H1 (cell line): ENCODE results near the gene NOL4L. TPM values are rescaled to one million over a fixed set of nuclear protein-coding genes. Genes with fewer than 3 reads are reported as not detected.

Experiments
- CTCF ChIA-PET: fragments of 300-600 bp; sonication (Branson Sonifier 250); formaldehyde crosslinking; loops from one replicate; lab custom pipeline; 2021; ENCODE audit not compliant: partially characterized antibody; lab: Charles Lee
- POLR2A ChIA-PET: fragments of 300-600 bp; sonication (Branson Sonifier 250); formaldehyde crosslinking; loops from one replicate; lab custom pipeline; 2021; ENCODE audit warnings: inconsistent platforms; ENCODE audit not compliant: partially characterized antibody; lab: Charles Lee
- DNase-seq, 2 experiments: peaks; one replicate each; pipeline versions ENCODE4 v3.0.0 to v3.0.0-alpha.2; 2010 to 2022; ENCODE audit warnings: low spot score in 2 of 2, low read depth in 1 of 2, mixed read lengths in 1 of 2
- FAIRE-seq: peaks from 2 replicates; lab custom pipeline; 2011; peaks lifted over from hg19 to GRCh38; lab: Jason Lieb, UNC
- H2AFZ ChIP-seq: 2 replicates; pipeline ENCODE4 v1.8.1; 2012; ENCODE audit warnings: low read length, inconsistent platforms
- H2AK5ac ChIP-seq: 2 replicates; pipeline ENCODE4 v1.6.1; 2013; ENCODE audit warnings: low read depth, low read length
- H2BK120ac ChIP-seq: replicated peaks from 2 replicates; pipeline ENCODE3; 2013; ENCODE audit warnings: low read depth, low read length, inconsistent platforms
- H2BK12ac ChIP-seq: 2 replicates; pipeline ENCODE4 v1.6.1; 2013; ENCODE audit warnings: low read depth, low read length
- H2BK15ac ChIP-seq: 2 replicates; pipeline ENCODE4 v1.6.1; 2013; ENCODE audit warnings: low read length
- H2BK20ac ChIP-seq: 2 replicates; pipeline ENCODE4 v1.6.1; 2013; ENCODE audit warnings: low read length
- H2BK5ac ChIP-seq: 2 replicates; pipeline ENCODE4 v1.6.1; 2013; ENCODE audit warnings: low read depth, low read length
- H3K14ac ChIP-seq: 2 replicates; pipeline ENCODE4 v1.6.1; 2013; ENCODE audit warnings: inconsistent platforms; ENCODE audit not compliant: insufficient read length
- H3K18ac ChIP-seq: 2 replicates; pipeline ENCODE4 v1.6.1; 2013; ENCODE audit warnings: low read length; ENCODE audit errors: extremely low read depth
- H3K23ac ChIP-seq: 2 replicates; pipeline ENCODE4 v1.6.1; 2013; ENCODE audit warnings: inconsistent platforms; ENCODE audit not compliant: insufficient read length
- H3K23me2 ChIP-seq: 2 replicates; pipeline ENCODE4 v1.6.1; 2013; ENCODE audit warnings: low read depth, low read length
- H3K27ac ChIP-seq: 2 replicates; pipeline ENCODE4 v1.6.1; 2011; ENCODE audit warnings: low read depth, low read length, inconsistent platforms
- H3K27me3 ChIP-seq, 4 experiments: replicated peaks in 1 of 4; 1 replicate in 1 of 4; 2 replicates in 3 of 4; pipeline versions ENCODE4 v1.6.1 to v1.8.1; 2011 to 2013; ENCODE audit warnings: low read length in 3 of 4, mild to moderate bottlenecking in 3 of 4, inconsistent platforms in 2 of 4, mixed read lengths in 2 of 4, moderate library complexity in 1 of 4; ENCODE audit not compliant: control insufficient read depth in 3 of 4, insufficient read depth in 3 of 4; ENCODE audit errors: extremely low read depth in 1 of 4
- H3K36me3 ChIP-seq, 4 experiments: 2 replicates each; pipeline versions ENCODE4 v1.6.1 to v1.8.1; 2011 to 2013; ENCODE audit warnings: mild to moderate bottlenecking in 4 of 4, low read length in 3 of 4, moderate library complexity in 2 of 4, control low read depth in 1 of 4, inconsistent platforms in 1 of 4; ENCODE audit not compliant: insufficient read depth in 4 of 4, control insufficient read depth in 2 of 4
- H3K4ac ChIP-seq: replicated peaks from 2 replicates; pipeline ENCODE3; 2013; ENCODE audit warnings: low read length, low read depth, mixed read lengths, inconsistent platforms; ENCODE audit not compliant: insufficient read length
- H3K4me1 ChIP-seq, 4 experiments: replicated peaks in 1 of 4; 1 replicate in 1 of 4; 2 replicates in 3 of 4; pipeline versions ENCODE4 v1.6.1 to v1.8.1; 2011 to 2013; ENCODE audit warnings: low read length in 3 of 4, inconsistent platforms in 2 of 4, mixed read lengths in 1 of 4; ENCODE audit not compliant: insufficient read depth in 4 of 4, control insufficient read depth in 3 of 4
- H3K4me2 ChIP-seq, 2 experiments: 2 replicates each; pipeline versions ENCODE4 v1.6.1 to v1.8.1; 2011 to 2013; ENCODE audit warnings: low read depth in 2 of 2, low read length in 2 of 2, control low read depth in 1 of 2, inconsistent platforms in 1 of 2, mild to moderate bottlenecking in 1 of 2; ENCODE audit not compliant: insufficient read depth in 1 of 2
- H3K4me3 ChIP-seq, 4 experiments: fragments of 200-600, 300-600 bp in 1 of 4; sonication (generic), shearing (Covaris generic), sonication (Bioruptor Twin) in 1 of 4; 2 replicates each; pipeline versions ENCODE4 v1.5.1 to v1.8.1; 2011 to 2016; ENCODE audit warnings: low read length in 4 of 4, low read depth in 3 of 4, control low read depth in 2 of 4, inconsistent platforms in 2 of 4, mild to moderate bottlenecking in 2 of 4, mixed read lengths in 1 of 4, moderate library complexity in 1 of 4; ENCODE audit not compliant: insufficient read depth in 2 of 4; ENCODE audit errors: extremely low read depth in 1 of 4
- H3K56ac ChIP-seq: replicated peaks from 2 replicates; pipeline ENCODE3; 2013; ENCODE audit warnings: low read depth, mild to moderate bottlenecking, mixed read lengths, low read length, inconsistent platforms; ENCODE audit not compliant: insufficient read length
- H3K79me1 ChIP-seq: 2 replicates; pipeline ENCODE4 v1.6.1; 2013; ENCODE audit warnings: low read depth, low read length, control low read depth
- H3K79me2 ChIP-seq, 2 experiments: 2 replicates each; pipeline versions ENCODE4 v1.6.1 to v1.8.1; 2012 to 2013; ENCODE audit warnings: low read length in 2 of 2, mild to moderate bottlenecking in 2 of 2, inconsistent platforms in 1 of 2; ENCODE audit not compliant: insufficient read depth in 2 of 2, control insufficient read depth in 1 of 2
- H3K9ac ChIP-seq, 4 experiments: replicated peaks in 1 of 4; 1 replicate in 1 of 4; 2 replicates in 3 of 4; pipeline versions ENCODE4 v1.6.1 to v1.8.1; 2011 to 2013; ENCODE audit warnings: low read depth in 3 of 4, low read length in 3 of 4, control low read depth in 2 of 4, mild to moderate bottlenecking in 2 of 4, moderate library complexity in 2 of 4, inconsistent platforms in 1 of 4; ENCODE audit errors: extremely low read depth in 1 of 4
- H3K9me3 ChIP-seq, 2 experiments: 2 replicates each; pipeline versions ENCODE4 v1.6.1 to v1.8.1; 2012 to 2013; ENCODE audit warnings: mild to moderate bottlenecking in 2 of 2, moderate library complexity in 2 of 2, control low read depth in 1 of 2, inconsistent platforms in 1 of 2, low read depth in 1 of 2, low read length in 1 of 2, mixed read lengths in 1 of 2; ENCODE audit not compliant: insufficient read depth in 2 of 2
- H4K20me1 ChIP-seq, 2 experiments: replicated peaks in 1 of 2; 2 replicates each; pipeline versions ENCODE3 to v1.8.1; 2011 to 2013; ENCODE audit warnings: inconsistent platforms in 2 of 2, low read length in 2 of 2, mild to moderate bottlenecking in 1 of 2; ENCODE audit not compliant: insufficient read depth in 2 of 2, control insufficient read depth in 1 of 2
- H4K5ac ChIP-seq: 2 replicates; pipeline ENCODE4 v1.6.1; 2013; ENCODE audit warnings: low read length, low read depth, mixed read lengths, inconsistent platforms; ENCODE audit not compliant: insufficient read length
- H4K8ac ChIP-seq: 2 replicates; pipeline ENCODE4 v1.8.0; 2013; ENCODE audit warnings: mild to moderate bottlenecking, moderate library complexity, low read length, inconsistent platforms; ENCODE audit not compliant: insufficient read depth; ENCODE audit errors: extremely low read depth
- H4K91ac ChIP-seq: replicated peaks from 2 replicates; pipeline ENCODE3; 2013; ENCODE audit warnings: low read length, mixed read lengths, inconsistent platforms; ENCODE audit not compliant: insufficient read length
- ASH2L ChIP-seq: fragments of 200-600, 300-600 bp; sonication (generic); IDR thresholded peaks from one replicate; pipeline ENCODE4 v1.7.1; 2017; ENCODE audit warnings: low read length
- BACH1 ChIP-seq: IDR thresholded peaks from 2 replicates; pipeline ENCODE4 v1.6.1; 2012; ENCODE audit warnings: low read length, improper control_type of control experiment
- CEBPB ChIP-seq: IDR thresholded peaks from 2 replicates; pipeline ENCODE4 v1.6.1; 2012; ENCODE audit warnings: low read depth, low read length
- CHD1 ChIP-seq: IDR thresholded peaks from 2 replicates; pipeline ENCODE4 v1.6.1; 2012; ENCODE audit warnings: low read depth, low read length, improper control_type of control experiment
- GABPA ChIP-seq: IDR thresholded peaks from 2 replicates; pipeline ENCODE4 v1.6.1; 2011; ENCODE audit warnings: mild to moderate bottlenecking, low read length, moderate library complexity, borderline replicate concordance; ENCODE audit not compliant: insufficient read depth
- KDM4A ChIP-seq: IDR thresholded peaks from one replicate; pipeline ENCODE4 v1.7.1; 2012; ENCODE audit warnings: low read depth, mild to moderate bottlenecking, moderate library complexity, low read length, inconsistent platforms; ENCODE audit not compliant: severe bottlenecking
- POU5F1 ChIP-seq: IDR thresholded peaks from 2 replicates; pipeline ENCODE4 v1.6.1; 2011; ENCODE audit warnings: low read depth, mild to moderate bottlenecking, low read length, moderate library complexity
- RAD21 ChIP-seq, 2 experiments: IDR thresholded peaks in 1 of 2; conservative IDR thresholded peaks in 1 of 2; 2 replicates each; pipeline ENCODE4 v1.6.1; 2011; ENCODE audit warnings: low read depth in 2 of 2, low read length in 2 of 2, improper control_type of control experiment in 1 of 2, inconsistent platforms in 1 of 2, mild to moderate bottlenecking in 1 of 2, moderate library complexity in 1 of 2
- RBBP5 ChIP-seq: IDR thresholded peaks from 2 replicates; pipeline ENCODE4 v1.7.1; 2012; ENCODE audit warnings: low read depth, mild to moderate bottlenecking, inconsistent platforms, low read length, moderate library complexity, borderline replicate concordance
- SUZ12 ChIP-seq: fragments of 200-600 bp; sonication (generic); IDR thresholded peaks from 2 replicates; pipeline ENCODE4 v1.6.1; 2012; ENCODE audit warnings: mild to moderate bottlenecking, inconsistent platforms, low read length, moderate library complexity, mixed read lengths
- TCF12 ChIP-seq: IDR thresholded peaks from 2 replicates; pipeline ENCODE4 v1.6.1; 2011; ENCODE audit warnings: low read depth, mild to moderate bottlenecking, low read length
- TEAD4 ChIP-seq: IDR thresholded peaks from 2 replicates; pipeline ENCODE4 v1.6.1; 2012; ENCODE audit warnings: low read depth, low read length, inconsistent platforms, mixed read lengths
- USF2 ChIP-seq: IDR thresholded peaks from 2 replicates; pipeline ENCODE4 v1.6.1; 2011; ENCODE audit warnings: low read length, improper control_type of control experiment
- WGBS, 2 experiments: shearing (Covaris generic) in 1 of 2; methylation state at CpG; one replicate each; pipeline versions ENCODE4 v1.1.6 to v1.1.7; 2013 to 2015; ENCODE audit warnings: low lambda C conversion rate in 2 of 2, mixed read lengths in 2 of 2, inconsistent platforms in 1 of 2, low coverage in 1 of 2, missing lambda C conversion rate in 1 of 2; ENCODE audit not compliant: insufficient replicate concordance in 2 of 2, insufficient coverage in 1 of 2, insufficient read length in 1 of 2; ENCODE audit errors: extremely low coverage in 1 of 2, missing lambda C conversion rate in 1 of 2; 5-methylcytosine and 5-hydroxymethylcytosine counted together
- polyA plus RNA-seq, 7 experiments: library from polyadenylated mRNA; depleted of rRNA in 3 of 7; stranded (reverse) in 5 of 7; unstranded in 2 of 7; fragments of >200 nt in 5 of 7; fragments of 200-250 nt in 2 of 7; gene quantifications; 1 replicate in 5 of 7; 2 replicates in 1 of 7; 4 replicates in 1 of 7; pipeline versions ENCODE4 v1.2.1 to v1.2.3, GENCODE V29; 2011 to 2013; ENCODE audit warnings: missing spikeins in 2 of 7, mixed read lengths in 2 of 7
- total RNA-seq: library from RNA; stranded (reverse); fragmentation: NEBNext Ultra II Directional; extraction: Animal tissue kit (Norgen Biotek cat#: 25700); gene quantifications from 2 replicates; pipeline ENCODE4 v1.2.1, GENCODE V29; 2021

The NOL4L gene
- total and polyA plus RNA-seq, 2 of the 8 experiments (the other 6 are each of a cell fraction or from before 2014, with no cell fraction given), result 15.3 to 23.7 TPM

GRCh38 chr20:32559205-32559752 is 25.9 kb downstream of the NOL4L start:
- no peaks in the 10 kb centered on the region for H3K79me2 ChIP-seq
- no peak overlapping the region for H3K4me2 ChIP-seq
- H2BK20ac ChIP-seq, result no peak overlapping the region; the same call in 1 of the 2 replicates
- H2BK12ac ChIP-seq, result no peak overlapping the region
- no peak overlapping the region for H4K8ac ChIP-seq
- no peak overlapping the region for H2AFZ ChIP-seq
- no peaks in the 10 kb centered on the region for H3K27me3 ChIP-seq
- H3K9me3 ChIP-seq, result no peaks in the 10 kb centered on the region
- no peak overlapping the region for H3K9ac ChIP-seq
- FAIRE-seq, result no peak
- no peak overlapping the region for H3K23ac ChIP-seq
- TF ChIP-seq TCF12, result no peak
- no peak for TF ChIP-seq ASH2L
- TF ChIP-seq KDM4A, result no peak
- no peak for TF ChIP-seq GABPA
- no peak for TF ChIP-seq USF2
- TF ChIP-seq BACH1, result no peak
- no peak for TF ChIP-seq SUZ12
- TF ChIP-seq CHD1, result no peak
- TF ChIP-seq CEBPB, result no peak
- no peak for TF ChIP-seq RAD21 (IDR thresholded peaks at IDR 0.05 in 1 of 2, conservative IDR thresholded peaks at IDR 0.05 in 1 of 2; ENCODE audit: low read depth in 2 of 2, low read length in 2 of 2)
- no peak for TF ChIP-seq TEAD4
- TF ChIP-seq RBBP5, result no peak
- TF ChIP-seq POU5F1, result no peak
- H3K36me3 ChIP-seq, result no peaks in the 10 kb centered on the region
- no peak overlapping the region for H3K56ac ChIP-seq
- H2AK5ac ChIP-seq, result no peak overlapping the region
- CTCF ChIA-PET, result interaction anchor here (1.0 to 1.7 kb wide), 3 partner anchors 17 to 93 kb away, joined by 4 to 11 read pairs (median 4); no protein-coding TSS in a partner anchor
- H3K4me1 ChIP-seq, result peaks cover 3 to 27% (median 13%) of the 10 kb centered on the region in 4 experiments
- no peak overlapping the region for H2BK5ac ChIP-seq
- H2BK15ac ChIP-seq, result no peak overlapping the region
- H3K18ac ChIP-seq, result no peak overlapping the region
- no peak overlapping the region for H3K14ac ChIP-seq
- no peak overlapping the region for H3K4me3 ChIP-seq
- H4K91ac ChIP-seq, result no peak overlapping the region
- H3K27ac ChIP-seq, result no peak overlapping the region
- no peak overlapping the region for H3K4ac ChIP-seq
- H4K20me1 ChIP-seq, result peaks cover 3 to 5% of the 10 kb centered on the region in 2 experiments
- no peak for DNase-seq
- POLR2A ChIA-PET, result no interaction called here
- H2BK120ac ChIP-seq, result no peak overlapping the region
- 92% methylated on average over 7 of the region's 7 CpGs; no CpG with 5 or more reads in 1 of the 2 experiments for WGBS, 2 experiments
- H3K79me1 ChIP-seq, result no peaks in the 10 kb centered on the region
- no peaks in the 10 kb centered on the region for H3K23me2 ChIP-seq
- no peak overlapping the region for H4K5ac ChIP-seq
